Measurements from ENCODE around the gene APIP.

Gene APIP

DNA sequence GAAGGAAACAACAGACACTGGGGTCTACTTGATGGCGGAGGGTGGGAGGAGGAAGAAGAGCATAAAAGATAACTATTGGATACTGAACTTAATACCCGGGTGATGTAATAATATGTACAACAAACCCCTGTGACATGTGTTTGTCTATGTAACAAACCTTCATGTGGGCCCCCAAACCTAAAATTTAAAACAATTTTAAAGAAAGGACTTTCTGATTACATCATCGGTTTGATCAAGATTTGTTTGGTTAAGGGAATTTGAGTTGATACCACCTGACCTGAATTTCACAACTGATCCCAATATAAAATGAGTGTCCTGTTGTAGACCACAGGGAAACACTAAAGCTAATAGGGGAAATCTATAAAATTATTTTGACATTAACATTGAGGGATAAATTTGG is 34.3 kb downstream of the APIP start:
- DNase-seq = no peak

DNA sequence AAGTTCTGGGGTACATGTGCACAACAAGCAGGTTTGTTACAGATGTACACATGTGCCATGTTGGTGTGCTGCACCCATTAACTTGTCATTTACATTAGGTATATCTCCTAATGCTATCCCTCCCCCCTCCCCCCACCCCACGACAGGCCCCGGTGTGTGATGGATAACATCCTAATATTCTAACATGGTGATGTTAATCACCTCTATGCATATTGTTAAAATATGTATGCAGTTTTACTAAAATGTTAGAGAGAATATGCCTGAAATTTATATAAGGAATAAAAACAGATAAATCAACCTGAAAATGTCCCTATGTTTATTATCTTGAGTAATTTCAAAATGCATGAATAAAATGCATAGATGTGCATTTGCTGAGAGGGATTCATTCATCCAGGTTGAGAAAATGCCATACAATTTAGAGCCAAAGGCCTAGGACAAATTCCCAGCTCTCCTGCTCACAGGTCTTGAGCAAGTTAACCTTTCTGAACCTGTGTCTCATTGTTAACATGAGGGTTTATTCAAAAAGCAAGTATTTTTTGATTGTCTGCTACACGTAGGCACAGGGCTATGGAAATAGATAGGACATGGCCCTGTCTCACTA is 38.7 kb downstream of the APIP start:
- no peak for DNase-seq

DNA sequence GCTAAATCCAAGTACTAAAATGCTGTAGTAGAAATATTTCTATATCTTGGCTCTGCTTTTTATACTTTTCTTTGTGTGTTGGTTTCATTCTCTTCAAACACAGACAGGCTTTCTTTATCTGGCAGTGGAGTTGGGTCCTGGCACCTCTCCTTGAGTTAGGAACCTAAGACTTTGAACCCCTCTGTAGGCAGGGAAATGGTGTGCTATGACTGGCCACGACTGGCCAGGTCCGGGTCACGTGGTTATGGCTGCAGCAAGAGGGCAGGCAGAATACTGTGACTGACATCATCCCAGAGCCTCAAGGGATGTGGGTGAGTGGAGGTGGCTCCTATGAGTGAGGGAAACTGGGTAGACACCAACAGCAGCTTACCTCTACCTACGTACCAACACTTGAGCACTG is 42.0 kb downstream of the APIP start:
- no peak for DNase-seq

DNA sequence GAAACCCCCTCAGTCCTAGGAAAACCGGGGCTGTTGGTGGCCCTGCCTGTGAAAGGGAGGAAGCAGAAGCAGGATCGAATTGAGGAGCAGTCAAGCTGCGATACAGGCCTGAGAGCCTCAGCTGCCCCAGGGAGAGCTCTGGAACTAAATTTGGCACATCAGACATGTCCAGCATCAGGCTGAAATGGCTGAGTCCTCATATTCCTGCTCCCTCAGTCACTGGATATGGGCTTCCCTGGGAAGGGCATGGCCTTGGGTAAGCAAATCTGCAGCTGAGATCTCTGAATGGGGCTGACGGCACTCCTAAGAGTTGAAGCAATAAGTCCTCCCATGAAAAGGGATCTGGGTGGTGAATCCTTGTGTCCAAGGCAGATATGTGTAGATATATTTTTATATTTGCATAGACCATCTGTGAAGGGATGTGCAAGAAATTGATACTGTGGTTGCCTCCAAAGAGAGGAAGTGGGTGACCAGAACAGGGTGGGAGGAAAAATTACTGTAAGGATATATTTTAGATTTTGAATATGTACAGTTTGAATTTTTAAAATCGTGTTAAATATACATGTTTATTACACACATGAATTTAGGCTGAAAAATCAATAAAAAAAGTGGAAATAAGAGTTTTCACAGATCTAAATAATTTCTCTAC is 45.5 kb downstream of the APIP start:
- DNase-seq = peak; percentile 29

DNA sequence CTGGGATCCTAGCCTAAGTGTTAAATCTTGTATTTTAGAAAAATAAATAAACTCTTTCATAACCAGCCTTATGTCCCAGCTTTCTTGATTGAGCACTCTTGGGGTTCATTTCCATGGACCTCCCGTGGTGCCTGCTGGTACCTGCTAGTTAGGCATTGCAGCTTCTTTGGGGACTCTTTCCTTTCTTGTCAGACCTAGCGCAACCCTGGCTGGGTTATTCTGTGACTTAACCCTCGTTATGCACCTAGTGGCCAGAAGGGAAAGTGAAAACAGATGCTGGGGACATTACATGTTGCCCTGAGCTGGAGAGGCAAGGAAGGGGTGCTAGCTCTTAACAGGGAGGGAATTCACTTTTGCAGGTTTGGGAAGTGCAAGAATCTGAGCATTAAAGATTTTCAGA is 46.8 kb downstream of the APIP start:
- peak; percentile 13 for DNase-seq

DNA sequence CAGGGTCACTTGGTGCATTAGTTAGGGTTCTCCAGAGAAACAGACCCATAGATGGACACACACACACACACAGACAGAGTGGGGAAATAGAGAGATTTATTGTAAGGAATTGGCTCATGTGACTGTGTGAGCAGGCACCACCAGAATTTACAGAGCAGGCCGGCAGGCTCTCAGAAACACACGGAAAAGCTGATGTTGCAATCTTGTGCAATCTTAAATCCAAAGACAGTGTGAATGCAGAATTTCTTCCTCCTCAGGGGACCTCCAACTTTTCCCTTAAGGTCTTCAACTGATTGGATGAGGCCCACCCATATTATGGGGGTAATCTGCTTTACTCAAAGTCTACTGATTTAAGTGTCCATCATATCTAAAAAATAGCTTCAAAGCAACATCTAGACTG is 49.8 kb downstream of the APIP start:
- no peak for DNase-seq

DNA sequence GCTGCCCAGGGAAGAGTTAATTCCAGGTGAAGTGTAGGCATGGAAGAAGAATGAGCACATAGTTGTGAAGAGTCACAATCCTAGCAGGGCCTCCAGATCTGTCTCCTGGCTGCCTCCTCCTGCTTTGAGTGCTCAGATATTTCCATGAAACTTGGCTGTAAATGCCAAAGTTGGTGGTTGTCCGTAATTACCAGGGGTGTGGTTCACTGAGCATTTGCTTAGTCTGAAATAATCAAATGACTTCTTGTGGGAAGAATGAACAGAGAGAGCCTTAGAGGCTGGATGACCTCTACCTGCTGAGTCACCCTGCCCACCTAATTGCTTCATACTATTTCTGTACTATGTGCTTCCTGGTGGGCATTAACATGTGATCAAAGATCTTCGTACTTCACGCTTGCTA is 50.9 kb downstream of the APIP start:
- no peak for DNase-seq

DNA sequence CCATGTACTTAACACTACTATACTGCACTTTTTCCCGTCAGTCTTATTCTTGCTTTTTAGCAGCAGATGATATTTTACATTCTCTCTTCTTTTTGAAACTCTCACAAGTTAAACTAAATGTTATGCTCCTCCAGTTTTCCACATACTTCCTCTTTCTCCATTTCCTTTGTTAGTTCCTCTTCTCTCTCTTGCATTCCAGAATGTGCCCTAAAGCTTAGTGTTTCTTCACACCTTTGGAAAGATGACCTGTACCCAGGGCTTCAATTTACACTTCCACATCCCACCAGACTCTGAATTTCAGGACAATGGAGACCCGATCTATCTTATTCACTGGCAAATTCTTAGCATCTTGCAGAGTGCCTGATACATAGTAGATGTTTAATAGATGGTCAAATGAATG is 51.8 kb downstream of the APIP start:
- peak; percentile 48 for DNase-seq

DNA sequence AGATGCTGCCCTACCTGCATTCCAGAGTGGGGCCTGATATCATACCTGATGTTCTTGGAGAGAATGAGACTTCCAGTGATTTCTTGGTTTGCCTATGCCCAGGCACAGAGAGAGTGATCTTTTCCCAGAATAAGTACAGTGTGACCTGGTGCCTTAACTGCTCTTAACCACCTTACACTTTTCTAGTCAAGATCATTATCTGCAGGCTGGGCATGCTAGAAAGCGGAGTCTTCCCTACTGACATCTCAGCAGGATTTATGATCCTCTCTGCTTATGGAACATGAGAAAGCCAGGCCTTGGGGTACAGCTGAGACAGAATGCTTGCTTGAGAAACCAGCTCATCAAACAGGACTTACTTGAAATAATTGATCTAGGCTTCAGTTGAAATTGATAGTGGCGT is 53.1 kb downstream of the APIP start:
- no peak for DNase-seq

DNA sequence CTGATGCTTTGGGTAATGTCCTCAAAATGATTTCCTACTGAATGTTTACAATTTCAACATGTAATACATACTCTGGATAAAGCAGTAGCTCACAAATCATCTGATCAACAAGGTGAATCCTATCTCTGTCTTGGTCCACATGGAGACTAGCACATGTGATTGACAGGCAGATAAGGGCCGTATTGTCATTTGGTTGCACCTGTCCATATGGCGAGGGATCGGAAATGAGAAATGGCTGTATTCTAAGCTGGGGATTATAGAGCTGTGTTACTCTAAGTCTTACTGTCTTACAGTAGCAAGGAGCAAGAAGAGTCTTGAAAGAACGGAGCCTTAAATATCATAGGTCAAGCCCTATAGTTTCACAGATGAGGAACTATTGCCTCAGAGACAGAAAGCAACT is 55.7 kb downstream of the APIP start:
- DNase-seq = no peak

DNA sequence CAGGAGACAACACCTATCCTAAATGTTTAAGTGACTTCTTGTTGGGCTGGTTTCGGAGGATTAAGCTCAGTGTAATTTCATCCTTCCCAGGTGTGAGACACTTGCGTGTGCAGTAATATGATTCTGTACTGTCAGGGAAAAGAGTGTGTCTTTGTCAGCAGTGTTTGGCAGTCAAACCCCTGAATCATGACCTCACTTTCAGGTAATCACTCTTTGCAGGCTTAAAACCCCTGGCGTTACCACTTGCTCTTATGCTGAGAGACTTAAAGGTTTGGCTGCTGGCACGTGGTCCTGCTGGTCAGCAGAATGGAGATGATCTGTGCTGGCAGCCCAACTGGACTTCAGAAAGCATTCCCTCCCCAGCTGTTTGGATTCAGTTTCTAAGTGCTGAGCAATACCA is 56.1 kb downstream of the APIP start:
- no peak for DNase-seq

DNA sequence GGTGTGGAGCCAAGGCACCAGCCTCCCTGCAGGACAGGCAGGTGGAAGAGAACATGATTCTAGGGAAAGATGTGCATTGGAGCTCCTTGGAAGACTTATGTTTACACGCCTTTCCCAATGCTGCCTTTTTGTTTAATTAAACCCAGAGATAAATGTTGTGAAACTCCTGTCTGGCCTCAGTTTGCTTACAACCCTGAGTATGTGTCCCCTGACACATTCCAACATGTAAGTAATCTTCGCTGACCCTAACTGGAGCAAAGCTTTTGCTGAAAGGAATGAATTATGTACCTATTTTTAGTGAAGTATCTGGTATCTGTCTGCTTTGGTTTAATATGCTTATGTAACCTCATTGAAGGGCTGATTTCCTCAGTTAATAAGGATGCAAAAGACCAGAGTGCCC is 56.7 kb downstream of the APIP start:
- DNase-seq = no peak

DNA sequence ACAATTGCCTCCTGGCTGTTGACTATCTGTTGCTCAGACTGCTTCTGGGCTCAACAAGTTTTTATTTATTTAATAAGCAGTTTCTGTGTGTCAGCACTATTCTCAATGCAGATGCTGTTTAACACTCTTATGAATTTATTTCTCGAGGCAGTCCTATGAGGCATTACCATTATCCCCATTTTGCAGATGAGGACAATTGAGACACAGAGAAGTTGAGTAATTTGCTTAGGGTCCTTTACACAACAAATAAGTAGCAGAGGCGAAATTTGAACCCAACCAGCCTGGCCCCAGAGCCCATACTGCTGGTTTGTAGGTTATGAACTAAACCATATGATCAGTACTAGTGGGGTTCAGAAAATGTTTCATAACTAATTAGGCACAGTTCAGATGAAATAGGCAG is 58.7 kb downstream of the APIP start:
- DNase-seq = no peak

DNA sequence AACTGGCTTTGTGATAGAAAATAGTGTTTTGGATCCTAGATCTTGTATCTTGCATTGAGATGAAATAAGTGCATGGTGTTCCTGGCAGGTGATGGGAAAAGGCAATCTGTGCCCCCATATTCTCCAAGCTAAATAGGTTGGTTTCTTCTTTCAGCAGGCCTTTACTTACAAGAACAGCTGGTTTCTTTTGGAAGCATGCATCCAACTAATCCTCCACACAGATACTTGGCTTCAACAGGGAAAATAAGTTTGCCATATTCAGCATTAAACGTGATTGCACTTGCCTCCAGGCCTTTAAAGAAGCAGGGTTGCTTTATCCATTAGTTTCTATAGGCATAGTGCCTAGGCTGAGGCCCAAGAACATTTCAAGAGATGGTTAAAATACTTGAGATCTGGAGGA is 59.9 kb downstream of the APIP start:
- no peak for DNase-seq

DNA sequence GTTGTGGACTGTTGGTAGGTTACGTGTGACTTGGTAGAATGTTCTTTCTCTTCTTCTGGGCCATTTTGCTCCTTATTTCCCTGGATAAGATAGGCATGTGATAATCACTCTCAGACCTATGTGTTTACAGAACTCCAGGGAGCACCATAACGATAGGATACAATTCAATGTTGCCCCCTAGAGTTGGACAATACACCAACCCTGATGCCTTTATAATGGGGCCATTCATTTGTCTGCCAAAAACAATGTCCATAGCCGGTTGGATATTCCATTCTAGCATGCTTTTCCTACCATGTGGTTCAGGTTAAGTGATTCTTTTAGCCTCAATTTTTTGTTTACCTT is 60.5 kb downstream of the APIP start:
- DNase-seq = no peak

DNA sequence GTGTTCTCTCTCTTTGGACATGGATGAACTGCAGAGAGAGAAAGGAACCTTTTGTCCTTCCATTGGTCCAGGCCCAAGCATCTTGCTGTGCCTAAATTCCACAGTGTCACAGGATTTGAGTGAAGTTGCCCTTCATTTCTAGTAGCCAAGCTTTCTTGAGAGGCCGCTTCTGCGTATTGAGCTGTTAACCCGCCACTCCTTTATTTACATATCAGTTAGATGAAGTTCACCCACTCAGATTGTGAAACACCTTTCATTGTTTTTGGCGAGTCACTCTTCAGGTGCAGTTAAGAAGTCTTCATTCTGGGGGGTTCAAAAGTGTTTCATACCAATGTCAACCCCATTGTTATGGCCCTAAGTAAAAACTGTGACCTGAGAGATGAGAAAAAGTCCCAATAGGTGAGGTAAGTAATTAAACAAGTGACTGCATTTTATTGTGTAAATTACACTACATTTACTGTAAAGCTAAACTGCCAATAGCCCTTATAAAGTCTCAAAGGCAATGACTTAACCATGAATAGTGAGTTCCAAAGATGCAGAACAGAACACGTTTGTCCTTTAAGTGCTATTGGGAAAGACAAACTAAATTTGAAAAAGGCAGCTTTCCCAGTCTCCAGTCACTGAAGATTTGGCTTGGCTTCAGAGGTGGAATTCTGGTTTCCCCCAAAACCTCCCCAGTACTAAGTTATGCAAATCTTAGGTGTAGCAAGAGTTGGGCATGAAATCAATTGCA is 61.0 kb downstream of the APIP start:
- no peak for DNase-seq

DNA sequence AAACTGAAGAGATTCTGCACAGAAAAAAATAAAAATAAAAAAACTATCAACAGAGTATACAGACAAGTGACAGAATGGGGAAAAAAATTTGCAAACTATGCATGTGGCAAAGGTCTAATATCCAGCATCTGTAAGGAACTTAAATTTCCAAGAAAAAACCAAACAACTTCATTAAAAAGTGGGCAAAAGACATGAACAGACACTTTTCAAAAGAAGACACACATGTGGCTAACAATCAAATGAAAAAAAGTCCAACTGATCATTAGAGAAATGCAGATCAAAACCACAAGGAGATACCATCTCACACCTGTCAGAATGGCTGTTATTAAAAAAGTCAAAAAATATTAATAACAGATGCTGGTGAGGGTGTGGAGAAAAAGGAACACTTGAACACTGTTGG is 64.3 kb downstream of the APIP start:
- DNase-seq = no peak

DNA sequence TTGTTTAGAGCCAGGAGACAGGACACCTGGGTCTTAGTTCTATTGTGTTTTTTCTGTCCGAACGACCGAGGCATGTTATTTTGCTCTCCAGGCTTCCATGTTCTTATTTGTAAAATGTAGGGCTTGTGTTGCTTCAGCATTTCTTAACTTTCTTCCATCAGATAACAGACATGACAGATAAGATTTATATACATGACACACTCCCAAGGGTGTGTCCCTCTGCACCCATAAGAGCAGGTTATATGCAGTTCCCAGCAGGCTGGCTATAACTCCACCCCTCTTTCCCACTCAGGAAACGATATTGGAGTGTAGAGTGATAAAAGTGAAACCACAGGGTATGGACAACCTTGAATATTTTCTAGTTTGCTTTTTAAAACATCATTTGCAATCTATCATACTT is 65.8 kb downstream of the APIP start:
- no peak for DNase-seq

DNA sequence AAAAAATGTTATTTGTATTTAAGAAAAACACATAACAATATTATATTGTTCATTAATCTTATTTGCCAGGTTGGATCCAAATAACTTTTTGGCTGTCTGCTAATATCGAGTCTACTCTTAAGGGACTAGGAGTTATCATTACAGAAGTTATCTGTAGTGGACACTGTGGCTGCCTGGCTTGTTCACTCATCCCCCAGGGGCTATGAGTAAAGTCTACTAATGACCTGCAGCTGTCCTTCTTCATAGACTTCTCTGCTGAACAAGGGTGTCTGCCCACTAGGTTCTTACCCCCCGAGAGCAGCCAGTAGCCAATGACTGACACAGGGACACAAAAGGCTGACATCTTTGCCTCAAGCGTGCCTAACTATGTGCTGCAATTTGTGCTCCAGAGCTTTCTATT is 69.7 kb downstream of the APIP start:
- DNase-seq = no peak

DNA sequence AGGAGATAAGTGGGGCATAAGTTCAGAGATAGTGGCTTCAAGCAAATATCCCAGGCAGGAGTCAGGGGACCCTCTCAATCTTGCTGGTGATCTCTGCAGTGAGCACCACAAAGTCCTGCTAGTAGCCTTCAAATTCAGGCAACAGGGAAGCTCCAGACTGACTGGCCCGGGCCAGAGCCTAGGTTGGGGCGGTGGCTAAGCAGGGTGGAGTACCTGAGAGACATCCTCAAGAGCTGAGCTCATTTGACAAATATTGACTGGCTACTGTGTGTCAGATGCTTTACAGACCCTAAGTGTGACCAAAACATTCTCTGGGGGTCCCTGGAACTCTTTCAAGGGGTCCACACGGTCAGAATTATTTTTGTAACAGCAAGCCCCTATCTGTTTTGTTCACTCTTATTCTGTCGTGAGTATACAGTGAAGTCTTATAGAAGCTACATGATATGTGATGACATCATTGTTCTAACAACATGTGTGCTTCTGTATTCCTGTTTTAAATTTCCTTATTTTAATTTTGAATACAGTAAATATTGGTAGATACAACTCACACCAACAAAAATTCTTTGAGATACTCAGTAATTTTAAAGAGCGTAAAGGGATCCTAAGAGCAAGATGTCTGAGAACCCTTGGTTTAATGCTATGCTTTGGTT is 71.6 kb downstream of the APIP start:
- no peak for DNase-seq

DNA sequence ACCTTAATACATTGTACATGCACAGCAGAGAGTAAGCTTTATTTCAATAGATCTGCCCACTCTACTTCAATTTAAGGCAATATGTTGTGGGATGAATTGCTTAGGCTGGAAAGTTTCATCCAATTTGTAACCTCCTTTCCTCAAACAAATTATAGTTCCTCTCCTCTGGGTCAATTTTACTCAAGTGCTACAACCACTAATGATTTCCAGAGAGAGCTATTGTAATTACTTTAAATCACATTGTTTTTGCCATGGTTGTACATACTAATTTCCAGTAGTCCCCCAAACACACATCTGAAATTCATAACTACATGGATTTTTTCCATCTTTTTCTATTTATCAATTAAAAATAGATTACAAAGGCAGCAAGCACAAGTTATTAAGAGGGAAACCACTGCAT is 72.9 kb downstream of the APIP start:
- no peak for DNase-seq

DNA sequence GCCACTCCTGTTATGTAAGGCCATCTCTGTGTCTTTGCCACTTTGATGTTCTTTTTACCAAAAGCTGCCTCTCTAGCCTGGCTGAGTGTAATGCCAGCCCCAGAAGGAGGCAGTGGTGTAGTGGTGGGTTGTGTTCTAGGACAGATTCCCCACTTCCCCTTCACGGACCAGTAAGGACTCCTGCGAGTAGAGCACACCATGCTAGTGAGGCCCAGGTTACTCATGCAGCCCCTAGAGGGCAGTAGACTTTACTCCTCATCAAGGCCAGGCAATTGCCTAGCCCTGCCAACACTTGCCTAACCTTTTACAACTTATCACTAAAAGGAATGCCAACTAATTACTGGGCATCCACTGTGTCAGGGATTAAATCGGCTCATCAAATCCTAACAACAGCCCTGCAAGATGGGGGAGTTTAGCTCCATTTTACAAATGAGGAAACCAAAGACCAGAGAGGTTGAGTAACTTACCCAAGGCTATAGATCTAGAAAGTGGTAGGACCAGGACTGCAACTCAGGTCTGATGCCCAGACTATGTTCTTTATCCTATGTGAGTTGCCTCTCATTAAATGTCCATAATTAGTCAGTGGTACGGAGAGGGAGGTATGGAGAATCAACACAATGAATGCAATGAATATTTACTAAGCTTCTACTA is 75.3 kb downstream of the APIP start:
- peak; percentile 77 for DNase-seq

DNA sequence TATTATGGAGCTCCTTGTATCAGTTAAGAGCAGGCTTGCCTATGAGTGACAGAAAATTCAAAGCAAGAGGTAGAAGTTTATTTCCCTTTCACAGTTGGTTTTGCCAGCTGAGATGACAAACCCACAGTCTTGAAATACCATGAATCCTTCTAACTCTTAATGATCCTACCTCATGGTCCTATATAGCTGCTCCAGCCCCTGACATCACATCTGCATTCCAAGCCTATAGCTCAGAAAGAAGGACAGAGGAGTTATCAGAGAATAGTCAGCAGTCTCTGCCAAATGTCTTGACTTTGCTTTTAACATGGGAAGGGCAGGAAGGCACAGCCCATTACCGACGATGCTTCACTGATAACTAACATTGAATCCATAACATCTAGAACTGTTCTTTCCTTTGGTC is 76.2 kb downstream of the APIP start:
- no peak for DNase-seq
